Neural progenitor cell (in vitro differentiated cells): ENCODE results near the gene MACROD2. TPM values are rescaled to one million over a fixed set of nuclear protein-coding genes. Genes with fewer than 3 reads are reported as not detected.

ENCODE experiments used
- DNase-seq: peaks from one replicate; pipeline ENCODE4 v3.0.0-alpha.2; 2016; ENCODE audit warnings: low spot score
- H2AFZ ChIP-seq: fragments of 200-600 bp; sonication (generic); replicated peaks from 2 replicates; pipeline ENCODE4 v1.6.1; 2016; ENCODE audit warnings: antibody characterized with exemption
- H3F3A ChIP-seq: fragments of 200-600 bp; sonication (generic); 2 replicates; pipeline ENCODE4 v1.6.1; 2016; ENCODE audit warnings: antibody characterized with exemption, low read depth
- H3K27ac ChIP-seq: fragments of 200-600 bp; sonication (generic); 2 replicates; pipeline ENCODE4 v1.5.1; 2016; ENCODE audit warnings: mild to moderate bottlenecking
- H3K27me3 ChIP-seq: fragments of 200-600 bp; sonication (generic); 2 replicates; pipeline ENCODE4 v1.6.1; 2016; ENCODE audit warnings: mild to moderate bottlenecking, moderate library complexity
- H3K36me3 ChIP-seq: fragments of 200-600 bp; sonication (generic); 2 replicates; pipeline ENCODE4 v1.5.1; 2016
- H3K4me1 ChIP-seq: fragments of 200-600 bp; sonication (generic); 2 replicates; pipeline ENCODE4 v1.6.1; 2016; ENCODE audit warnings: mixed run types
- H3K4me2 ChIP-seq: fragments of 200-600 bp; sonication (generic); 2 replicates; pipeline ENCODE4 v1.6.1; 2016
- H3K4me3 ChIP-seq: fragments of 200-600 bp; sonication (generic); 2 replicates; pipeline ENCODE4 v1.5.1; 2016
- H3K79me2 ChIP-seq: fragments of 200-600 bp; sonication (generic); 2 replicates; pipeline ENCODE4 v1.6.1; 2016; ENCODE audit warnings: low read depth
- H3K9ac ChIP-seq: fragments of 200-600 bp; sonication (generic); 2 replicates; pipeline ENCODE4 v1.6.1; 2016
- H3K9me3 ChIP-seq: fragments of 200-600 bp; sonication (generic); 2 replicates; pipeline ENCODE4 v1.5.1; 2016; ENCODE audit warnings: low read depth
- H4K20me1 ChIP-seq: fragments of 200-600 bp; sonication (generic); 2 replicates; pipeline ENCODE4 v1.6.1; 2016; ENCODE audit warnings: low read depth
- H3K27ac Mint-ChIP-seq: 3 replicates; pipeline ENCODE4 v1.8.0; 2021; ENCODE audit warnings: mixed read lengths
- H3K27me3 Mint-ChIP-seq: 2 replicates; pipeline ENCODE4 v1.8.0; 2022; ENCODE audit warnings: low read depth, mild to moderate bottlenecking, inconsistent platforms, moderate library complexity, mixed read lengths; ENCODE audit not compliant: insufficient read depth
- H3K36me3 Mint-ChIP-seq: 3 replicates; pipeline ENCODE4 v1.8.0; 2021; ENCODE audit warnings: mixed read lengths
- H3K4me1 Mint-ChIP-seq: 3 replicates; pipeline ENCODE4 v1.8.0; 2021; ENCODE audit warnings: mixed read lengths
- H3K4me3 Mint-ChIP-seq: 3 replicates; pipeline ENCODE4 v1.8.0; 2021; ENCODE audit warnings: mild to moderate bottlenecking, moderate library complexity, mixed read lengths
- H3K9me3 Mint-ChIP-seq: 3 replicates; pipeline ENCODE4 v1.8.0; 2020; ENCODE audit warnings: mixed read lengths
- CTCF ChIP-seq: fragments of 200-600 bp; sonication (generic); IDR thresholded peaks from 2 replicates; pipeline ENCODE4 v1.5.1; 2017; ENCODE audit warnings: antibody characterized with exemption, mild to moderate bottlenecking
- EZH2 ChIP-seq: fragments of 200-600 bp; sonication (generic); IDR thresholded peaks from 2 replicates; pipeline ENCODE4 v1.6.1; 2017; ENCODE audit warnings: antibody characterized with exemption, mild to moderate bottlenecking, moderate library complexity
- EZH2phosphoT487 ChIP-seq: fragments of 200-600 bp; sonication (generic); IDR thresholded peaks from 2 replicates; pipeline ENCODE4 v1.6.1; 2017; ENCODE audit warnings: antibody characterized with exemption
- total RNA-seq: library from RNA; depleted of rRNA; stranded (reverse); fragments of >200 nt; gene quantifications from 2 replicates; pipeline ENCODE4 v1.2.3, GENCODE V29; 2015; ENCODE audit warnings: low replicate concordance

The MACROD2 gene
- total RNA-seq, 1 donor from 2014 or later: 11.9 TPM

- H3K36me3 Mint-ChIP-seq: no peaks in the 10 kb centered on the region
- peaks cover 3% of the 10 kb centered on the region for H3K9me3 Mint-ChIP-seq
- no peak overlapping the region for H3K4me3 Mint-ChIP-seq
- no peak overlapping the region for H3K27ac ChIP-seq
- no peak overlapping the region for H3K27ac Mint-ChIP-seq
- H3K4me1 Mint-ChIP-seq: no peaks in the 10 kb centered on the region
- TF ChIP-seq EZH2: no peak
- no peak for TF ChIP-seq CTCF
- TF ChIP-seq EZH2phosphoT487: no peak
- no peak for DNase-seq
- no peaks in the 10 kb centered on the region for H3F3A ChIP-seq
- no peaks in the 10 kb centered on the region for H4K20me1 ChIP-seq
- H2AFZ ChIP-seq: no peak overlapping the region
- H3K27me3 Mint-ChIP-seq: no peaks in the 10 kb centered on the region
- no peaks in the 10 kb centered on the region for H3K4me1 ChIP-seq
- no peaks in the 10 kb centered on the region for H3K36me3 ChIP-seq
- H3K9me3 ChIP-seq: no peaks in the 10 kb centered on the region
- no peak overlapping the region for H3K9ac ChIP-seq
- no peak overlapping the region for H3K4me3 ChIP-seq
- H3K79me2 ChIP-seq: no peaks in the 10 kb centered on the region
- no peaks in the 10 kb centered on the region for H3K27me3 ChIP-seq
- H3K4me2 ChIP-seq: no peak overlapping the region
Observed at GRCh38 chr20:14778875-14779274, 783.6 kb downstream of the MACROD2 start.

GRCh38 chr20:14780508-14780907, 785.2 kb downstream of the MACROD2 start:
- H3K27ac ChIP-seq: no peak overlapping the region
- no peaks in the 10 kb centered on the region for H3K4me1 ChIP-seq
- H3K4me3 ChIP-seq: no peak overlapping the region
- H3K27me3 ChIP-seq: no peaks in the 10 kb centered on the region
- H3K27ac Mint-ChIP-seq: no peak overlapping the region
- no peak for DNase-seq
- no peaks in the 10 kb centered on the region for H3K79me2 ChIP-seq
- H3K4me3 Mint-ChIP-seq: no peak overlapping the region
- no peaks in the 10 kb centered on the region for H3F3A ChIP-seq
- no peaks in the 10 kb centered on the region for H3K36me3 ChIP-seq
- no peak overlapping the region for H3K9ac ChIP-seq
- H3K9me3 Mint-ChIP-seq: peaks cover 3% of the 10 kb centered on the region
- H3K27me3 Mint-ChIP-seq: no peaks in the 10 kb centered on the region
- no peaks in the 10 kb centered on the region for H3K9me3 ChIP-seq
- no peak overlapping the region for H3K4me2 ChIP-seq
- TF ChIP-seq EZH2phosphoT487: no peak
- TF ChIP-seq CTCF: no peak
- no peak for TF ChIP-seq EZH2
- peaks cover 3% of the 10 kb centered on the region for H3K4me1 Mint-ChIP-seq
- H3K36me3 Mint-ChIP-seq: no peaks in the 10 kb centered on the region
- no peak overlapping the region for H2AFZ ChIP-seq
- H4K20me1 ChIP-seq: no peaks in the 10 kb centered on the region

- no peaks in the 10 kb centered on the region for H3F3A ChIP-seq
- H3K36me3 ChIP-seq: no peaks in the 10 kb centered on the region
- H3K27ac ChIP-seq: no peak overlapping the region
- H3K9ac ChIP-seq: no peak overlapping the region
- no peaks in the 10 kb centered on the region for H3K9me3 ChIP-seq
- H4K20me1 ChIP-seq: no peaks in the 10 kb centered on the region
- Mint-ChIP-seq H3K4me1 (peaks cover 3% of the 10 kb centered on the region), H3K9me3 (peaks cover 3% of the 10 kb centered on the region), H3K27ac (no peak overlapping the region), H3K36me3 (no peaks in the 10 kb centered on the region), H3K4me3 (no peak overlapping the region), H3K27me3 (no peaks in the 10 kb centered on the region)
- TF ChIP-seq EZH2 (no peak), EZH2phosphoT487 (no peak), CTCF (no peak)
- H3K79me2 ChIP-seq: no peaks in the 10 kb centered on the region
- no peaks in the 10 kb centered on the region for H3K27me3 ChIP-seq
- no peak overlapping the region for H3K4me3 ChIP-seq
- H2AFZ ChIP-seq: peak overlapping the region; percentile 53
- no peak overlapping the region for H3K4me2 ChIP-seq
- H3K4me1 ChIP-seq: no peaks in the 10 kb centered on the region
- no peak for DNase-seq
Observed at GRCh38 chr20:14782731-14783130, 787.4 kb downstream of the MACROD2 start.

DNA sequence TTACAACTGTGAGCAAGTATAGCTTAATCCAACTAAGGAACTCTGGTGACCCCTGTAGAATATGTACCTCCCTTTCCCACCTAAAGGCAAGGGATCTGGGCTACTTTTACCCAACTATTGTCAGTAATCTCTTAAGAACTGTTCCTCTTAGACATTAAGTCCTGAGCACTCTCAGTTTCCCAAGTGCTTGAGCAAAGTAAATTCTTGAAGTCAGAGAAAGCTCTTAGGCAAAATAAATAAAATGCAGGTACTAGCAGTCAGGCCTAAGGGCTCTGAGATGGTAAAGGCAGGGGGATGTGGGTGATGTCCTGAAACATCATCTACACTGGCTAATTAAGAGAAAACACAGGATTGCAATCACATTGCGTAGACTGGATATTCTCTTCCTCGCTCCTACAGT, 788.5 kb downstream of the MACROD2 start:
- Mint-ChIP-seq H3K27me3 (no peaks in the 10 kb centered on the region), H3K9me3 (peaks cover 3% of the 10 kb centered on the region), H3K36me3 (no peaks in the 10 kb centered on the region), H3K4me1 (peaks cover 3% of the 10 kb centered on the region), H3K27ac (no peak overlapping the region), H3K4me3 (no peak overlapping the region)
- no peak overlapping the region for H3K4me3 ChIP-seq
- H4K20me1 ChIP-seq: no peaks in the 10 kb centered on the region
- H3K4me2 ChIP-seq: no peak overlapping the region
- no peak for DNase-seq
- H3K9ac ChIP-seq: no peak overlapping the region
- no peaks in the 10 kb centered on the region for H3K27me3 ChIP-seq
- H3K9me3 ChIP-seq: no peaks in the 10 kb centered on the region
- no peak overlapping the region for H3K27ac ChIP-seq
- TF ChIP-seq EZH2 (no peak), CTCF (no peak), EZH2phosphoT487 (no peak)
- H3F3A ChIP-seq: no peaks in the 10 kb centered on the region
- H3K36me3 ChIP-seq: no peaks in the 10 kb centered on the region
- no peak overlapping the region for H2AFZ ChIP-seq
- no peaks in the 10 kb centered on the region for H3K79me2 ChIP-seq
- H3K4me1 ChIP-seq: no peaks in the 10 kb centered on the region
